HK-2 (cell line): ENCODE results near the gene PAFAH1B2.

Experiments
- DNase-seq: peaks from one replicate; pipeline ENCODE4 v3.0.0-alpha.2; 2018; ENCODE audit not compliant: unreplicated experiment

PAFAH1B2 gene

GRCh38 chr11:117220999-117221774 lies 77.1 kb downstream of the PAFAH1B2 start:
- DNase-seq, result no peak

- DNase-seq, result no peak
Measured at GRCh38 chr11:117221775-117222517, 77.9 kb downstream of the PAFAH1B2 start.

GRCh38 chr11:117222991-117223740 lies 79.1 kb downstream of the PAFAH1B2 start:
- no peak for DNase-seq

GRCh38 chr11:117223741-117224689 lies 79.9 kb downstream of the PAFAH1B2 start:
- no peak for DNase-seq

GRCh38 chr11:117225553-117226170 lies 81.6 kb downstream of the PAFAH1B2 start:
- DNase-seq, result no peak
